G401 (cell line): ENCODE data around the gene GCSH. TPM values are rescaled to one million over a fixed set of nuclear protein-coding genes. Genes with fewer than 3 reads are reported as not detected.

Experiments used
- DNase-seq: peaks from one replicate; pipeline ENCODE4 v3.0.0-alpha.2; 2015; ENCODE audit warnings: low spot score
- in situ Hi-C: cut with HindIII; loops from 2 replicates; pipeline ENCODE4 v1.10.0; 2016; ENCODE audit warnings: low sequenced_read_pairs, mixed read lengths
- total RNA-seq: library from RNA; depleted of rRNA; stranded (reverse); fragments of >200 nt; shearing (Covaris generic); gene quantifications from 2 replicates; pipeline ENCODE4 v1.2.3, GENCODE V29; 2014; rRNA removed

The GCSH gene
- total RNA-seq, 1 experiment from 2014 or later, result 128 TPM

GRCh38 chr16:81061871-81062608 is 34.2 kb downstream of the GCSH start:
- no peak for DNase-seq
- in situ Hi-C loops, result no loop called here

- in situ Hi-C loops, result no loop called here
- peak; percentile 49 for DNase-seq
These were observed 34.9 kb downstream of the GCSH start for GRCh38 chr16:81061307-81061640.

GRCh38 chr16:81060576-81061306 is 35.5 kb downstream of the GCSH start:
- in situ Hi-C loops, result no loop called here
- peak; percentile 70 for DNase-seq

- in situ Hi-C loops, result no loop called here
- no peak for DNase-seq
These were observed 42.4 kb downstream of the GCSH start for GRCh38 chr16:81053761-81054160.

GRCh38 chr16:81042821-81043220 is 53.4 kb downstream of the GCSH start:
- in situ Hi-C loops, result no loop called here
- no peak for DNase-seq

GRCh38 chr16:81041696-81042095 is 54.5 kb downstream of the GCSH start:
- in situ Hi-C loops, result no loop called here
- no peak for DNase-seq

GRCh38 chr16:81040842-81041241 is 55.4 kb downstream of the GCSH start:
- in situ Hi-C loops, result no loop called here
- no peak for DNase-seq

GRCh38 chr16:81040131-81040530 is 56.1 kb downstream of the GCSH start:
- in situ Hi-C loops, result no loop called here
- DNase-seq, result no peak

GRCh38 chr16:81036751-81037350 is 59.3 kb downstream of the GCSH start:
- in situ Hi-C loops, result no loop called here
- no peak for DNase-seq

GRCh38 chr16:81035975-81036750 is 60.0 kb downstream of the GCSH start:
- DNase-seq, result peak; percentile 25
- in situ Hi-C loops, result no loop called here

- DNase-seq, result peak; percentile 83
- in situ Hi-C loops, result no loop called here
These were observed 60.7 kb downstream of the GCSH start, which contains the start of gene ATMIN for GRCh38 chr16:81035398-81035974. ATMIN (plus strand) TSS chr16:81035842; CDS start chr16:81035871, 29 bp downstream.

Other genes starting within 250 kb of the GCSH start
- 89.8 and 180 TPM in 2 replicates for gene CMC2, start 89.5 kb downstream of the GCSH start, total RNA-seq
- 68.7 and 173 TPM in 2 replicates for gene CENPN, start 89.2 kb downstream of the GCSH start, total RNA-seq
- gene ATMIN, start 60.6 kb downstream of the GCSH start, total RNA-seq, result 46.9 and 59.6 TPM in 2 replicates
- 1.4 TPM in 1 of 2 replicates, not detected in the other for gene C16orf46, start 19.2 kb downstream of the GCSH start, total RNA-seq
- not detected in 2 replicates for gene BCO1, start 142.3 kb upstream of the GCSH start, total RNA-seq
- 4.7 and 5.1 TPM in 2 replicates for gene GAN, start 218.6 kb upstream of the GCSH start, total RNA-seq